ENCODE data around the gene NPC2.

Gene NPC2

DNA sequence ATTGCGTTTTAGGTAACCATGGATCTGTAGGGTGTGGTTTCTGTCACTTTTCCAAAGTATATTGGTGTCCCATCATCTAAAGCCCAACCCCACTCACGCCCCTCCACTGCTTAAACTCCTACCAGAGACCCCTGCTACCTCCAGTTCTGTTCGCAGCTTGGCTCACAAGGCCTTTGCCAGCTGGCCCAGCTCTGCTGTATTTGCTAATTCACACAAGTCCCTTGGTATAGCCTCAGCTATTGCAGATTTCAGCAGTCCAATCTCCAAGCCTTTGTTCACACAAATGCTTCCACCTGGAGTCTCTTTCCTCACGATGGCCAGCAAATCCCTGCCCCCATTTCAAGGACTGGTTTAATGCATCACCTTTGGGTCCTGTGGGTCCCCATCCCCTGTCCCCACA lies 24.6 kb upstream of the NPC2 start:
- H3K4me1 Mint-ChIP-seq = no peaks in the 10 kb centered on the region
- H3K9me3 Mint-ChIP-seq = no peaks in the 10 kb centered on the region
- H3K36me3 Mint-ChIP-seq (ENCODE audit: low read depth) = no peaks in the 10 kb centered on the region
- TF ChIP-seq CTCF (IDR thresholded peaks at IDR 0.05; ENCODE audit: unreplicated experiment in 3 of 3) = no peak
- H3K27me3 Mint-ChIP-seq (ENCODE audit: low read depth) = no peaks in the 10 kb centered on the region
- H3K4me3 Mint-ChIP-seq = no peak overlapping the region
- H3K27ac Mint-ChIP-seq = no peak overlapping the region

DNA sequence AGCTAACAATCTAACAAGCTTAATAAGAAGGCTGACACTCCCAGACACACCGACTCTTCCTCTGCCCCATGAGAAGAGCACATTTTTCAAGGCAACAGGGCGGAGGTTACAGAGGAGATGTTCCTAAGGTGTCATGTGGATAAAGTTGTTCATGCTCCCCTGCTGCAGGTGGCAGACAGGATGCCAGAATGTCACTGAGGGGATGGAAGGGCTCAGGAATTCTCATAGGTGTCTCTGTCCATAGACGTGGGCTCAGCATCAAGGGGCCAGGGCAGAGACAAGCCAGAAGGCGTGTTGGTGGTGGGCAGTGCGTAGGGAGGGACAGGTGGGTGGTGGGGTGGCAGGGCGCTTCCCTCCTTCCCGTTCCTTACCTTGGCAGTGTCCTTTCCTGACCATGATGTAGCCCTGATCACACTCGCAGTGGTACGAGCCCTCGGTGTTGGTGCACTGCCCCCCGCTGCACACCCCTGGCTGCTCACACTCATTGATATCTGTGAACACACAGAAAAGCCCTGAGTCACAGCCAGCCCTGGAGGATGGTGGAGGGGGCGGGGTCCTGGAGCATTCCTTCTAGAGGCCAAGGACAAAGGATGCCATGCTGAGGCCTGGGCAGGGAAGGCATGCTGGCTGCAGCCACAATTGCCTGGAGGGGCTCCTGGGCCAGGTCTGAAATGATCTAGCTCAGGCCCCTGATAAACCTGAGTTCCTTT lies 23.5 kb upstream of the NPC2 start:
- no peak for TF ChIP-seq CTCF (IDR thresholded peaks at IDR 0.05; ENCODE audit: unreplicated experiment in 3 of 3)
- Mint-ChIP-seq H3K4me1 (peaks cover 2% of the 10 kb centered on the region), H3K27ac (no peak overlapping the region), H3K4me3 (no peak overlapping the region), H3K36me3 (ENCODE audit: low read depth) (no peaks in the 10 kb centered on the region), H3K9me3 (no peaks in the 10 kb centered on the region), H3K27me3 (ENCODE audit: low read depth) (no peaks in the 10 kb centered on the region)

GRCh38 chr14:74515891-74516412 lies 22.8 kb upstream of the NPC2 start:
- H3K36me3 Mint-ChIP-seq (ENCODE audit: low read depth) = no peaks in the 10 kb centered on the region
- peaks cover 9% of the 10 kb centered on the region for H3K4me1 Mint-ChIP-seq
- no peak for TF ChIP-seq CTCF (IDR thresholded peaks at IDR 0.05; ENCODE audit: unreplicated experiment in 3 of 3)
- H3K9me3 Mint-ChIP-seq = no peaks in the 10 kb centered on the region
- H3K27me3 Mint-ChIP-seq (ENCODE audit: low read depth) = no peaks in the 10 kb centered on the region
- H3K4me3 Mint-ChIP-seq = no peak overlapping the region
- no peak overlapping the region for H3K27ac Mint-ChIP-seq

DNA sequence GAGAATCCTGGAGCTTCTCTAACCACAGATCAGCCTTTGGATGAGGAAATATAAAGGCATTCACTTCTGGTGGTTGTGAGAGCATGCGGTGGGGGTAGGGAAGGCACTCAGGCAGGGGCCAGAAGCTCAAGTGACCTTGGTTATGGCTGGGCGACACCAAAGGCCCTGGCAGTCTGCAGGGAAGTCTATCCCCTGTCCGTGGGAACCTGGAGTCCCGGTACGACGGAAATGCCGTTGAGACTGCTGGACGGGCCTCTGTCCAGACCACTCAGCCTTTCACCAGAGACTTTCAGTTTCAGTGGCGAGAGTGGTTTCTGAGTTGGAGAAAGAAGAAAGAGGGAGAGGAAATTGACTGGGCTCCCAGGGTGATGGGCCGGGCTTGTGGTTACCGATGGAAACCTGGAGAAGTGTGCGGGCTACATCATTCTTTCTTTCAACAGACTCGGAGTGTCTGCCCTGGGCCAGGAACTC lies 21.4 kb upstream of the NPC2 start:
- H3K9me3 Mint-ChIP-seq = no peaks in the 10 kb centered on the region
- TF ChIP-seq CTCF (IDR thresholded peaks at IDR 0.05; ENCODE audit: unreplicated experiment in 3 of 3) = no peak
- H3K27ac Mint-ChIP-seq = no peak overlapping the region
- peaks cover 15% of the 10 kb centered on the region for H3K4me1 Mint-ChIP-seq
- no peaks in the 10 kb centered on the region for H3K36me3 Mint-ChIP-seq (ENCODE audit: low read depth)
- H3K27me3 Mint-ChIP-seq (ENCODE audit: low read depth) = no peaks in the 10 kb centered on the region
- H3K4me3 Mint-ChIP-seq = no peak overlapping the region

DNA sequence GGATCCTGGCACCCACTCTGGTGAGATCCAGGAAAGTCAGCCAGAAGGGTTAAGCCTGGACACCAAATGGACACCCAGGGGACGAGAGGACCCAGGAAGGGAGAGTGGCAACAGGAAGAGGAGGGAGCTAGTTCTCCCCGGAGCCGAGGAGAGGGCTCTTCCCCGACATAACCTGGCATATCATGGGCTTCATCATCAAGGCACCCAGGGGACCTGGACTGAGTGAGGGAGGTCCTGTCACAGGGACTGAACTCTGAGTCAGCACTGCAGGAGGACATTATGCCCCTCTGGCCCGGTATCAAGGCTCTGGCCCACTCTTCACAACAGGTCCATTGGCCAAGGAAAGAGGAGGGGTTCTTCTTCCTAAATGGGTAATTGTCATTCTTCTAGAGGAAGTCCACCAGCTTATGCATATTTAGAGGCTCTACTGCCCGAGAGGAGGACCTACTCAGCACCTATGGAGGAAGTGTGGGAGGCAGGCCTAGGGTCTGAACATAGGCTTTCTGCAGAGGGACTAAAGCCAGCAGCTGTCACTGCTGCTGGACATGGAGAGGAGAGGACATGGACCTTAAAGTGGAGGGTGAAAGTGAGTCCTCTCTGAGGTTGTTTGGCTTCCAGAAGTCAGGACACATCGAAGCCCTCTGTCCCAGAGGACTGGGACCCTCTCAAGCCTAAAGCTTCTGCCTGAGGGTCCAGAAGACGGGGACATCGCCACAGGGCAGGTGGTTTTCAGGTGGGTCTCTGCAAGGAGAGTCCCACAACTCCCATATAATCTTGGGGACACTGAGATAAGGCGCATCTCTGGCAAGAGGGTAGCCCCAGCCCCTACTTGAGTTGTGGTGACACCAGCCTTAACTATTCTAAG lies 19.1 kb upstream of the NPC2 start:
- H3K4me3 Mint-ChIP-seq = no peak overlapping the region
- no peak overlapping the region for H3K27ac Mint-ChIP-seq
- peaks cover 15% of the 10 kb centered on the region for H3K4me1 Mint-ChIP-seq
- H3K9me3 Mint-ChIP-seq = no peaks in the 10 kb centered on the region
- no peak for TF ChIP-seq CTCF (IDR thresholded peaks at IDR 0.05; ENCODE audit: unreplicated experiment in 3 of 3)
- H3K36me3 Mint-ChIP-seq (ENCODE audit: low read depth) = no peaks in the 10 kb centered on the region
- no peaks in the 10 kb centered on the region for H3K27me3 Mint-ChIP-seq (ENCODE audit: low read depth)
